GM23338 (cell line): Measurements from ENCODE around the gene CCRL2. TPM values are rescaled to one million over a fixed set of nuclear protein-coding genes. Genes with fewer than 3 reads are reported as not detected.

ENCODE experiments used
- ATAC-seq: fragments of 200-7000 bp; cut with Tn5 transposase; 3 replicates; pipeline ENCODE4 v1.9.1; 2020
- DNase-seq: peaks from one replicate; pipeline ENCODE4 v3.0.0-alpha.2; 2015; ENCODE audit warnings: low spot score
- H2AFZ ChIP-seq: fragments of 200-600 bp; sonication (generic); 2 replicates; pipeline ENCODE4 v1.8.0; 2016; ENCODE audit warnings: antibody characterized with exemption, mild to moderate bottlenecking, moderate library complexity
- H3F3A ChIP-seq: fragments of 200-600 bp; sonication (generic); replicated peaks from 2 replicates; pipeline ENCODE4 v1.8.0; 2017; ENCODE audit warnings: antibody characterized with exemption, mixed run types, low read depth
- H3K27ac ChIP-seq: fragments of 200-600 bp; sonication (generic); 2 replicates; pipeline ENCODE4 v1.6.1; 2016; ENCODE audit warnings: low read depth
- H3K27me3 ChIP-seq: fragments of 200-600 bp; sonication (generic); 2 replicates; pipeline ENCODE4 v1.8.0; 2016; ENCODE audit warnings: mild to moderate bottlenecking, mixed run types, moderate library complexity; ENCODE audit not compliant: insufficient read depth
- H3K36me3 ChIP-seq: fragments of 200-600 bp; sonication (generic); 2 replicates; pipeline ENCODE4 v1.8.0; 2016; ENCODE audit warnings: mild to moderate bottlenecking; ENCODE audit not compliant: insufficient read depth
- H3K4me1 ChIP-seq: fragments of 200-600 bp; sonication (generic); 2 replicates; pipeline ENCODE4 v1.8.0; 2016; ENCODE audit warnings: mild to moderate bottlenecking, moderate library complexity; ENCODE audit not compliant: insufficient read depth
- H3K4me2 ChIP-seq: fragments of 200-600 bp; sonication (generic); 2 replicates; pipeline ENCODE4 v1.7.1; 2017; ENCODE audit warnings: mixed run types
- H3K4me3 ChIP-seq: fragments of 200-600 bp; sonication (generic); 2 replicates; pipeline ENCODE4 v1.6.1; 2016; ENCODE audit warnings: mixed run types
- H3K79me2 ChIP-seq: fragments of 200-600 bp; sonication (generic); replicated peaks from 2 replicates; pipeline ENCODE4 v1.8.0; 2017; ENCODE audit warnings: mild to moderate bottlenecking; ENCODE audit not compliant: insufficient read depth
- H3K9me2 ChIP-seq: fragments of 200-600 bp; sonication (generic); 2 replicates; pipeline ENCODE4 v1.8.0; 2017; ENCODE audit not compliant: insufficient read depth
- H4K20me1 ChIP-seq: fragments of 200-600 bp; sonication (generic); replicated peaks from 2 replicates; pipeline ENCODE4 v1.8.0; 2017; ENCODE audit warnings: mild to moderate bottlenecking; ENCODE audit not compliant: insufficient read depth
- H3K27ac Mint-ChIP-seq: 2 replicates; pipeline ENCODE4 v1.8.0; 2020; ENCODE audit warnings: inconsistent platforms, mild to moderate bottlenecking, moderate library complexity, mixed read lengths
- H3K27me3 Mint-ChIP-seq: 3 replicates; pipeline ENCODE4 v1.8.0; 2022; ENCODE audit warnings: low read depth, mild to moderate bottlenecking, moderate library complexity, mixed read lengths, inconsistent platforms; ENCODE audit not compliant: insufficient read depth, poor library complexity
- H3K36me3 Mint-ChIP-seq: 3 replicates; pipeline ENCODE4 v1.8.0; 2021; ENCODE audit warnings: low read depth, mild to moderate bottlenecking, inconsistent platforms, moderate library complexity, mixed read lengths
- H3K4me1 Mint-ChIP-seq: 3 replicates; pipeline ENCODE4 v1.8.0; 2020; ENCODE audit warnings: mild to moderate bottlenecking, inconsistent platforms, mixed read lengths
- H3K4me3 Mint-ChIP-seq: 3 replicates; pipeline ENCODE4 v1.8.0; 2021; ENCODE audit warnings: moderate library complexity, mild to moderate bottlenecking, inconsistent platforms, mixed read lengths
- H3K9me3 Mint-ChIP-seq: 3 replicates; pipeline ENCODE4 v1.8.0; 2020; ENCODE audit warnings: moderate library complexity, mild to moderate bottlenecking, inconsistent platforms, mixed read lengths
- CREB1 ChIP-seq: fragments of 250-450 bp; sonication (Bioruptor Pico); IDR thresholded peaks from 2 replicates; pipeline ENCODE4 v1.5.0; 2020; ENCODE audit warnings: low read depth, mild to moderate bottlenecking, moderate library complexity
- STAT1 ChIP-seq: IDR thresholded peaks from one replicate; pipeline ENCODE4 v1.6.1; 2016; ENCODE audit warnings: antibody characterized with exemption; ENCODE audit not compliant: unreplicated experiment
- polyA plus RNA-seq: library from polyadenylated mRNA; unstranded; fragments of >200 nt; fragmentation: Nextera tagmentation; extraction: Ambion mirVana; gene quantifications from 2 replicates; pipeline ENCODE4 v1.2.1, GENCODE V29; 2016
- total RNA-seq: library from RNA; depleted of rRNA; stranded (reverse); fragments of >200 nt; shearing (Covaris generic); gene quantifications from 2 replicates; pipeline ENCODE4 v1.2.3, GENCODE V29; 2014
- TF ChIP-seq, protein P1 (sequence below): fragments of 250-450 bp; sonication (Bioruptor Pico); IDR thresholded peaks from 2 replicates; pipeline ENCODE4 v1.5.0; 2020; ENCODE audit warnings: mild to moderate bottlenecking, moderate library complexity

The CCRL2 gene
- total and polyA plus RNA-seq, 2 experiments from 2014 or later = not detected

DNA sequence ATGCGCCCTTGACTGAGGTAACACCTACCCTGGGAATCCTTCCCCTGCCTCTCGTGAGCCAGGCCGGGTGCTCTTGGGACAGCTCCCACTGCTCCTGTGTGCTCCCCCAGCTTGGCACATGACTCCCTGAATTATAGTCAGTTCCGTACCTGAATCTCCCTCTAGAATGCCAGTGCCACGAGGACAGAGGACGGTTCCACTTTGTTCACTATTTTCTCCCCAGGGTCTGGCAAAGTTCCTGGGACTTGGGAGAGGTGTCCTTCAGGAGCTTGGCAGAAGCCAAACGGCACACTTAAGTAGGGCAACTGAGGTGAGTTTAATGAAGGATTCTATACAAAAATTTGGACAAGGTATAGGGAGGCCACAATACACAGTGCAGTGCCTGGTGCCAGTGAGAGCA is 9.9 kb upstream of the CCRL2 start:
- Histone ChIP-seq H3K36me3 (no peaks in the 10 kb centered on the region), H3K4me3 (no peak overlapping the region)

More for the DNA sequence above, 9.9 kb upstream of the CCRL2 start:
- no peaks in the 10 kb centered on the region for H3F3A ChIP-seq
- H3K9me2 ChIP-seq = peaks cover 21% of the 10 kb centered on the region; the same call in 1 of the 2 replicates
- H3K4me3 Mint-ChIP-seq = no peak overlapping the region
- peaks cover 19% of the 10 kb centered on the region for H3K4me1 Mint-ChIP-seq
- peaks cover 11% of the 10 kb centered on the region; the same call in 1 of the 2 replicates for H3K4me1 ChIP-seq
- no peak for TF ChIP-seq CREB1 (CRISPR knock-in tag)
- TF ChIP-seq, protein P1, sequence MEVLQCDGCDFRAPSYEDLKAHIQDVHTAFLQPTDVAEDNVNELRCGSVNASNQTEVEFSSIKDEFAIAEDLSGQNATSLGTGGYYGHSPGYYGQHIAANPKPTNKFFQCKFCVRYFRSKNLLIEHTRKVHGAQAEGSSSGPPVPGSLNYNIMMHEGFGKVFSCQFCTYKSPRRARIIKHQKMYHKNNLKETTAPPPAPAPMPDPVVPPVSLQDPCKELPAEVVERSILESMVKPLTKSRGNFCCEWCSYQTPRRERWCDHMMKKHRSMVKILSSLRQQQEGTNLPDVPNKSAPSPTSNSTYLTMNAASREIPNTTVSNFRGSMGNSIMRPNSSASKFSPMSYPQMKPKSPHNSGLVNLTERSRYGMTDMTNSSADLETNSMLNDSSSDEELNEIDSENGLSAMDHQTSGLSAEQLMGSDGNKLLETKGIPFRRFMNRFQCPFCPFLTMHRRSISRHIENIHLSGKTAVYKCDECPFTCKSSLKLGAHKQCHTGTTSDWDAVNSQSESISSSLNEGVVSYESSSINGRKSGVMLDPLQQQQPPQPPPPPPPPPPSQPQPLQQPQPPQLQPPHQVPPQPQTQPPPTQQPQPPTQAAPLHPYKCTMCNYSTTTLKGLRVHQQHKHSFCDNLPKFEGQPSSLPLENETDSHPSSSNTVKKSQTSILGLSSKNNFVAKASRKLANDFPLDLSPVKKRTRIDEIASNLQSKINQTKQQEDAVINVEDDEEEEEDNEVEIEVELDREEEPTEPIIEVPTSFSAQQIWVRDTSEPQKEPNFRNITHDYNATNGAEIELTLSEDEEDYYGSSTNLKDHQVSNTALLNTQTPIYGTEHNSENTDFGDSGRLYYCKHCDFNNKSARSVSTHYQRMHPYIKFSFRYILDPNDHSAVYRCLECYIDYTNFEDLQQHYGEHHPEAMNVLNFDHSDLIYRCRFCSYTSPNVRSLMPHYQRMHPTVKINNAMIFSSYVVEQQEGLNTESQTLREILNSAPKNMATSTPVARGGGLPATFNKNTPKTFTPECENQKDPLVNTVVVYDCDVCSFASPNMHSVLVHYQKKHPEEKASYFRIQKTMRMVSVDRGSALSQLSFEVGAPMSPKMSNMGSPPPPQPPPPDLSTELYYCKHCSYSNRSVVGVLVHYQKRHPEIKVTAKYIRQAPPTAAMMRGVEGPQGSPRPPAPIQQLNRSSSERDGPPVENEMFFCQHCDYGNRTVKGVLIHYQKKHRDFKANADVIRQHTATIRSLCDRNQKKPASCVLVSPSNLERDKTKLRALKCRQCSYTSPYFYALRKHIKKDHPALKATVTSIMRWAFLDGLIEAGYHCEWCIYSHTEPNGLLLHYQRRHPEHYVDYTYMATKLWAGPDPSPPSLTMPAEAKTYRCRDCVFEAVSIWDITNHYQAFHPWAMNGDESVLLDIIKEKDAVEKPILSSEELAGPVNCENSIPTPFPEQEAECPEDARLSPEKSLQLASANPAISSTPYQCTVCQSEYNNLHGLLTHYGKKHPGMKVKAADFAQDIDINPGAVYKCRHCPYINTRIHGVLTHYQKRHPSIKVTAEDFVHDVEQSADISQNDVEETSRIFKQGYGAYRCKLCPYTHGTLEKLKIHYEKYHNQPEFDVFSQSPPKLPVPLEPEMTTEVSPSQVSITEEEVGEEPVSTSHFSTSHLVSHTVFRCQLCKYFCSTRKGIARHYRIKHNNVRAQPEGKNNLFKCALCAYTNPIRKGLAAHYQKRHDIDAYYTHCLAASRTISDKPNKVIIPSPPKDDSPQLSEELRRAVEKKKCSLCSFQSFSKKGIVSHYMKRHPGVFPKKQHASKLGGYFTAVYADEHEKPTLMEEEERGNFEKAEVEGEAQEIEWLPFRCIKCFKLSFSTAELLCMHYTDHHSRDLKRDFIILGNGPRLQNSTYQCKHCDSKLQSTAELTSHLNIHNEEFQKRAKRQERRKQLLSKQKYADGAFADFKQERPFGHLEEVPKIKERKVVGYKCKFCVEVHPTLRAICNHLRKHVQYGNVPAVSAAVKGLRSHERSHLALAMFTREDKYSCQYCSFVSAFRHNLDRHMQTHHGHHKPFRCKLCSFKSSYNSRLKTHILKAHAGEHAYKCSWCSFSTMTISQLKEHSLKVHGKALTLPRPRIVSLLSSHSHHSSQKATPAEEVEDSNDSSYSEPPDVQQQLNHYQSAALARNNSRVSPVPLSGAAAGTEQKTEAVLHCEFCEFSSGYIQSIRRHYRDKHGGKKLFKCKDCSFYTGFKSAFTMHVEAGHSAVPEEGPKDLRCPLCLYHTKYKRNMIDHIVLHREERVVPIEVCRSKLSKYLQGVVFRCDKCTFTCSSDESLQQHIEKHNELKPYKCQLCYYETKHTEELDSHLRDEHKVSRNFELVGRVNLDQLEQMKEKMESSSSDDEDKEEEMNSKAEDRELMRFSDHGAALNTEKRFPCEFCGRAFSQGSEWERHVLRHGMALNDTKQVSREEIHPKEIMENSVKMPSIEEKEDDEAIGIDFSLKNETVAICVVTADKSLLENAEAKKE (CRISPR knock-in tag) = no peak
- no peak for TF ChIP-seq STAT1
- H3K27me3 Mint-ChIP-seq = peaks cover 11% of the 10 kb centered on the region
- no peak overlapping the region for H3K4me2 ChIP-seq
- H3K9me3 Mint-ChIP-seq = no peaks in the 10 kb centered on the region
- no peak overlapping the region for H2AFZ ChIP-seq
- H3K36me3 Mint-ChIP-seq = no peaks in the 10 kb centered on the region
- ATAC-seq = no peak
- H3K79me2 ChIP-seq = no peaks in the 10 kb centered on the region
- no peak overlapping the region for H3K27ac Mint-ChIP-seq
- H4K20me1 ChIP-seq = no peaks in the 10 kb centered on the region
- no peak for DNase-seq
- no peaks in the 10 kb centered on the region for H3K27me3 ChIP-seq
- H3K27ac ChIP-seq = no peak overlapping the region
